ENCODE results near the gene SNX30.

- TF ChIP-seq EP300 (IDR thresholded peaks at IDR 0.05; ENCODE audit: borderline replicate concordance) (no peak), MAX (IDR thresholded peaks at IDR 0.05) (no peak), CEBPB (IDR thresholded peaks at IDR 0.05) (no peak), REST (IDR thresholded peaks at IDR 0.05; ENCODE audit: low read depth) (no peak)
These were observed 7.2 kb upstream of the SNX30 start for GRCh38 chr9:112743216-112743836.

Measured in Ishikawa (cell line).